ENCODE results near the gene ACACA.
"Not testable (repeated sequence)": the region's sequence is repeated elsewhere in the genome, so short reads cannot be mapped to it uniquely, and the experiment has no call there.

ACACA gene

GRCh38 chr17:37164057-37164456 is 242.6 kb downstream of the ACACA start:
- DNase-seq, result no peak

- no peak for DNase-seq
Observed at GRCh38 chr17:37162800-37163199, 243.8 kb downstream of the ACACA start.

- DNase-seq, result no peak
Observed at GRCh38 chr17:37160944-37161343, 245.7 kb downstream of the ACACA start.

GRCh38 chr17:37158290-37158689 is 248.3 kb downstream of the ACACA start:
- no peak for DNase-seq

- no peak for DNase-seq
Observed at GRCh38 chr17:37148156-37148555, 258.5 kb downstream of the ACACA start.

GRCh38 chr17:37147301-37147812 is 259.3 kb downstream of the ACACA start:
- no peak for DNase-seq

GRCh38 chr17:37146086-37147064 is 260.3 kb downstream of the ACACA start:
- DNase-seq, result no peak

GRCh38 chr17:37144075-37144701 is 262.4 kb downstream of the ACACA start:
- no peak for DNase-seq

GRCh38 chr17:37143558-37143957 is 263.1 kb downstream of the ACACA start:
- DNase-seq, result not testable (repeated sequence)

- DNase-seq, result no peak
Observed at GRCh38 chr17:37142294-37142896, 264.2 kb downstream of the ACACA start.

- no peak for DNase-seq
Observed at GRCh38 chr17:37138571-37139120, 268.0 kb downstream of the ACACA start.

GRCh38 chr17:37137906-37138514 is 268.6 kb downstream of the ACACA start:
- DNase-seq, result no peak

- DNase-seq, result no peak
Observed at GRCh38 chr17:37137070-37137610, 269.5 kb downstream of the ACACA start.

GRCh38 chr17:37135576-37135975 is 271.1 kb downstream of the ACACA start:
- no peak for DNase-seq

- DNase-seq, result no peak
Observed at GRCh38 chr17:37134050-37134449, 272.6 kb downstream of the ACACA start.

- no peak for DNase-seq
Observed at GRCh38 chr17:37133136-37133535, 273.5 kb downstream of the ACACA start.

GRCh38 chr17:37131669-37132611 is 274.7 kb downstream of the ACACA start:
- DNase-seq, result no peak

- DNase-seq, result no peak
Observed at GRCh38 chr17:37130984-37131446, 275.6 kb downstream of the ACACA start.

GRCh38 chr17:37124821-37125173 is 281.8 kb downstream of the ACACA start:
- DNase-seq, result no peak

- DNase-seq, result no peak
Observed at GRCh38 chr17:37123941-37124820, 282.5 kb downstream of the ACACA start.

Data from NCI-H446 (cell line).